ENCODE data around the gene C1GALT1.
A peak's percentile ranks its signal among the peaks of the same experiment; 100 is the strongest.
"Not testable (repeated sequence)": the region's sequence is repeated elsewhere in the genome, so short reads cannot be mapped to it uniquely, and the experiment has no call there.

C1GALT1 gene

DNA sequence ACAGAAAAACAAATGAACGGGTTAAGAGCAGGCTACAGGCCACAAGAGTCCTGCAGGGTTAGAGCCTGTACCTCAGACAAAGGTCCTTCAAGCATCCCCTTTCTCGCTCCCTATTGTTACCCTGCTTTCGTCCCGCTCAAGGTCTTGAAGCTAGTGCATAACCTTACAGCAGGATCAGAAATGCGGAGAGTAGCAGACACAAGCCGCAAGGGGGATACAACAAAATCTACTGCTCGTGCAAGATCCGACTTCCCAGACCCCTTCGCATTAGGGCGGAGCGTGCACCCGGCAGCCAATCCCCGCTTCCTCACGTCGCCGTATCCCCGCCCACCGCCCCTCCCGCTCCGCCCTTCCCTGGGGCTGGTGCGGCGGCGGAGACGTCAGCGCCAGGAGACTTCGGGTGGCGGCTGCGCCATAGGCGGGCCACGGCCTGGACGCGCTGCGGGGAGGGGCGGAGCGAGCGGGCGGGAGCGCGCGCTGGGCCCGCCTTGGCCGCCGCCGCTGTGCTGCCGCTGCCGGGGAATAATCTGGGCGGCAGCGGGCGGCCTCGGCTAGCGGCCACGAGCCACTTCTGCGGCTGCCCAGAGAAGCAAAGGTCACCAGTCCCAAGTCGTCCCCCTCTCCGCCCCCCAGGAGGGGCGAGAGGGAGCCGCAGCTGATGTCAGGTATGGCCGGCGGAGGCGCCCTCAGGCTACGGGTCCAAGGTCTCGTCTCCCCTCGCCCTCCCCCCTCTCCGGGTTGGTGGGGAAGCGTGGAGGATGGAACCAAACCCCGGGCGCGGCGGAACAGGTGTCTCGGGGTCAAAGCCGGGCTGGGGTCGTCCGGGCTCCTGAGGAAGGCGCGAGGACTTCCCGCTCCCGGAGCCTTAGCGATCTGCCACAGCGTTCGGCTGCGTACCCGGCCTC, at the start of gene C1GALT1:
C1GALT1 (plus strand) TSS at position 389 of the 905 bp plus-strand sequence. CDS start 51,776 bp downstream, outside the sequence.
- peak; percentile 96 for DNase-seq (ENCODE audit: low read depth)

DNA sequence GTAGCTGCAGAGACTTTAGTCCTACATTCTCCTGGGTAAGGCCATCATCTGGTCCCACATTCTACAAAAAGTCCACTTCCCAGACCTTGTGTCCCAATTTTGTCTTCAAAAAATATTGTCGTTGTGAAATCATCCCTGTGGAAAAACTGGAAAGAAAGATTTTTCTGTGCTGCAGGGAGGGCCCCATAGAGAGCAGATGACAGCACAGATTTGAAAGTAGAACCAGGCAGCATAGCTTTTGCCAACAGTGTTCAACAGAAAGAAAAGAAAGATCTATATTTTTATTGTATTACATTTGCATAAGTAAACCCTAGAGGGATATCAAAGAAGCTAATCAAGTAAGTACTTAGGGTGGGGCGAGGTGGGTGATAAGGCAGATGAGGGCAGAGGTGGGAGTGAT, 48.3 kb upstream of the C1GALT1 start:
- no peak for DNase-seq (ENCODE audit: low read depth)

- DNase-seq (ENCODE audit: low read depth): no peak
Measured at GRCh38 chr7:7135074-7135473, 47.3 kb upstream of the C1GALT1 start.

- not testable (repeated sequence) for DNase-seq (ENCODE audit: low read depth)
Measured at GRCh38 chr7:7135924-7136323, 46.4 kb upstream of the C1GALT1 start.

DNA sequence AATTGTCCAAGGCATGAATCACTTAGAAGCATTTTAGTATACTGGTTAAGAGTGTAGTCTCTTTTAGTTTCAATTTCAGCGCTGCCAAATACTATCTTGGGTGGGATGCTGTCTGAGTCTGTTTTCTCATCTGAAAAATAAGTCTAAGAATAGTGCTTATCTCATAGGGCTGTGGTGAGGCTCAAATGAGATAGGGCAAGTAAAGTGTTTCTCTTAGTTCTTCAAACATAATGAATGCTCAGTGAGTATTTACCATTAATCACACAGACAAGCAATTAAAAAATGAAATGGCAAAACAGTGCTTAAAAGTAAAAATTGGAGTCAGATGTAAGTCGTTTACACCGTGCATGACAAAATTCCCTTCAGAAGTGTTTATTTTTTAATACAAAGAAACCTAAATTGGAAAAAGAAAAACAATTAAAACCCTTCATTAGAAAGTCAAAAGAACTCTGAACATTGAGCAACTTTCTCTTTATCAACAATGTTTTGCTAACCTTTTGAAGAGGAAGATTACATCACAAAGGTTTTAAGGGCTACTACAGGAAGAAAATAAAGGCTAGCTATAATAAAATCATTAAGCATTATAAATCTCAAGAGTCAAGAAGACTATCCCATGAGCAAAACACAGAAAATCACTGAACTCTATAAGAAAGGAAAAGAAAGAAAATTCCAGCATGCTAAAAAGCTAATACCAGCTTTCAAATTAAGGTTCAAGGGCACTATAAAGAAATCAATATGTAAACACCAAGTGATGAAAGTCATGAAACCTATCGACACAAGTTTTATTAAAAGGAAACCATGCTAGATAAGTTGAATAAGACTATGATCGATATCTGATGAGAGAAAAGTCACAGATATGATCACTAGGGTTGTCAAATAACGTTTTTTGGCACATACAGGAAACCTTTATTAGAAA, 45.6 kb upstream of the C1GALT1 start:
- no peak for DNase-seq (ENCODE audit: low read depth)

DNA sequence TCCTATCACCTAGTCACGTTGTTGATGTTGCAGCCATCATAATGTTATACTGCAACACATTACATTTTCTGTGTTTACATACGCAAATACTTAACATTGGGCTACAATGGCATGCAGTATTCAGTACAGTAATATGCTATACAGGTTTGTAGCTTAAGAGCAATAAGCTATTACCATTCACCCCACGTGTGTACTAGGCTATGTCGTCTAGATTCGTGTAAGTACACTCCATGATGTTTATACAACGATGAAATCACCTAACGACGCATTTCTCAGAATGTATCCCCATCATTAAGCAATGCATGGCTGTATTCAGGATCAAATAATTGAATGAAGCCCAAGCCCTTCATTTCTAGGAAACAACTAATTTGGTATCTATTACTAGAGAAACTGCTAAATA, 43.4 kb upstream of the C1GALT1 start:
- DNase-seq (ENCODE audit: low read depth): no peak

- not testable (repeated sequence) for DNase-seq (ENCODE audit: low read depth)
Measured at GRCh38 chr7:7143404-7143803, 38.9 kb upstream of the C1GALT1 start.

- not testable (repeated sequence) for DNase-seq (ENCODE audit: low read depth)
Measured at GRCh38 chr7:7145151-7145550, 37.2 kb upstream of the C1GALT1 start.

DNA sequence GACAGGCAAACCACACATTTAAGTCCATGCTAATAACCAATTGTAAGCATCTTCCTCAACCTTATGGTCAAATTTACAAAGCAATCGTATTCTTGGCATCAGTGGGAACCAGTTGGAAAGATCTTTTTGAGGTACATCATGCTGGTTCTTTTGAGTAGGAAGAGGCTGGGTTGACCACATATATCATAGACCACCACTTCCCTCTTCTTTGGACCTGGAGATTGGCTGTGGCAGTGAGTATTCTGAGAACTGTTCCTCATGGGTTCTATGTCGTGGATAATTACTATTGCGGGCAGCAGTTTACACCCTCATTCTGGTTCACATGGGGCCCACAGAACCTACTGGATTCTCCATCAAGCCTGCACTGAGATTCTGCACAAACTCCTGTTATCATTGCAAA, 35.5 kb upstream of the C1GALT1 start:
- no peak for DNase-seq (ENCODE audit: low read depth)

- DNase-seq (ENCODE audit: low read depth): no peak
Measured at GRCh38 chr7:7148798-7149481, 33.4 kb upstream of the C1GALT1 start.

- DNase-seq (ENCODE audit: low read depth): no peak
Measured at GRCh38 chr7:7151285-7151684, 31.1 kb upstream of the C1GALT1 start.

DNA sequence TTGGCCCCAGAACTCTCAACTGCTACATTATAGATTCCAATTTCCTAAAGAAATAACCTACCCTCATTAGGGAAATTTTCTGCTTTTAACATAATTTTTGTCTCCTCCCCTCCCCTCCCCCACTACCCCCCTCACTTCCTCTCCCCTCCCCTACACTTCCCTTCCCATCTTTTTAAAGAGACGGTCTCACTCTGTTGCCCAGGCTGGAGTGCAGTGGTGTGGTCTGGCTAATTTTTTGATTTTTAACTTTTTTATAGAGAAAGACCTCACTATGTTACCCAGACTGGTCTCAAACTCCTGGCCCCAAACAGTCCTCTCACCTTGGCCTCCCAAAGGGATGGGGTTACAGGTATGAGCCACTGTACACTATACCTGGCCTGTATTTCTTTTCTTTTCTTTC, 30.5 kb upstream of the C1GALT1 start:
- no peak for DNase-seq (ENCODE audit: low read depth)

GRCh38 chr7:7152315-7152714, 30.0 kb upstream of the C1GALT1 start:
- no peak for DNase-seq (ENCODE audit: low read depth)

DNA sequence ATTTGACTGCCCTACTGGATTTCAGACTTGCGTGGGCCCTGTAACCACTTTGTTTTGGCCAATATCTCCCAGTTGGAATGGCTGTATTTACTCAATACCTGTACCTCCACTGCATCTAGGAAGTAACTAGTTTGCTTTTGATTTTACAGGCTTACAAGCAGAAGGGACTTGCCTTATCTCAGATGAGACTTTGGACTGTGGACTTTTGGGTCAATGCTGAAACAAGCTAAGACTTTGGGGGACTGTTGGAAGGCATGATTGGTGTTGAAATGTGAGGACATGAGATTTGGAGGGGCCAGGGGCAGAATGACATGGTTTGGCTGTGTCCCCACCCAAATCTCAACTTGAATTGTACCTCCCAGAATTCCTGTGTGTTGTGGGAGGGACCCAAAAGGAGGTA, 28.0 kb upstream of the C1GALT1 start:
- not testable (repeated sequence) for DNase-seq (ENCODE audit: low read depth)

- no peak for DNase-seq (ENCODE audit: low read depth)
Measured at GRCh38 chr7:7156663-7157062, 25.7 kb upstream of the C1GALT1 start.

- DNase-seq (ENCODE audit: low read depth): no peak
Measured at GRCh38 chr7:7157177-7157886, 25.0 kb upstream of the C1GALT1 start.

DNA sequence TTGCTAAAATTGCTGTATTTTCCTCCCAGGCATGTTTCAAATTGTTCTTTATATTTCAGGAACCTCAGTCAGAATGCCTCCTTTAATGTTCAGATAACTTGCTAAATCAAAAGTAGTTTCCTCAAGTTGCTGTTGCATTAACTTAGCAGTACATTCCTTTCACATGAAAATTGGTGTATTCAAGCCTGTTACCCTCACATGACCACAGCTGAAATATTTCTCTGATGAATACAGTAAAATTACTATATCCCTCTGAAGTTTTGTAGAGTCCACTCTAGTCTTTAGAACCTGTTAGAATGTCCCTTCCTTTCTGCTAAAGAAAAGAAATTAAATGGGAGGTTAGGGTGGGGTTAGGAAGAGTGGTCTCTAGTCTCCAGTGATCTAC, 24.5 kb upstream of the C1GALT1 start:
- no peak for DNase-seq (ENCODE audit: low read depth)

DNA sequence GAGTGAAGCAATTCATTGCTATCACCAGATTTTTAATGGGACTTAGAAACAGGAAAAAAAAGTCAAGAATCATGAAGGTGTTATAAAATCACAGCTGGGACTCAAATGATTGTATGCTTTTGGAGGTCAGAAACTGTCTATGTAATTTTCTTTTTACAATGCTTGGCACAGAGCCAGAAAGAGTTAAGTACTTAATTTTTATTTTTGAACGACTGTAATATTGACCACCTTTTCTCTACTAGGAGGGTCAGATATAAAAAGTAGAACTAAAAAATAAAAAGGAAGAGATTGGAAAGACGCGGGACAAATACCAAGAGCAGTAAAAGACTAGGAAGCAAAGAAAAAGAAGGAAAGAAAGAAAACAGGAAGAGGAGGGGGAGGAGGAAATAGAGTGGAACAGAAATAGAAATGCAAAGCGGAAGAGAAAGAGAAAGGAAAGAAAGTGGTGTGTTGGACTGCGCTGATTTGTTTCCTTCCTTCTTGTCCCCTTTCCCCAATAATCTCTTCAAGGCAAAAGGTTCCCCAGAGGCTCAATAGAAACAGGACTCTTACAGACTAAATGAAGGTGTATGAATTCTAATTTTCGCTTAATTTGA, 23.2 kb upstream of the C1GALT1 start:
- DNase-seq (ENCODE audit: low read depth): no peak

DNA sequence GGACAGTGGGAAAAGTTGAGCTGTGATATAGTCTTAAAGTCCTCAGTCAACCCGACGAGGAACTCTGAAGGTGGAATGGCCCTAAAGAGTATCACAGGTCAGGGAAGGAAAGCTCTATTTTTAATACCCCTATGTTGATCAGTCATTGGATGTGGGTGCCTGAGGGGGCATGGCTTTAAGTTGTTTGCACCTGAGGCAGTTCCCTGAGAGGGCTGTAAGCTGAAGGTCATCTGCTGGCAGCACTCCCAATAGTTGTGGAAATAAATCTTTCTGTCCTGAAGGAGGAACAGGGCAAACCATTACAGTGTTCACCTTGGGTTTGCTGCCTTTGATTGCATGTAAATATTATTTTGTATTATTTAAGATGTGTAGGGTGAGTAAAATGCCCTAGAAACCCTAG, 17.8 kb upstream of the C1GALT1 start:
- DNase-seq (ENCODE audit: low read depth): no peak

DNA sequence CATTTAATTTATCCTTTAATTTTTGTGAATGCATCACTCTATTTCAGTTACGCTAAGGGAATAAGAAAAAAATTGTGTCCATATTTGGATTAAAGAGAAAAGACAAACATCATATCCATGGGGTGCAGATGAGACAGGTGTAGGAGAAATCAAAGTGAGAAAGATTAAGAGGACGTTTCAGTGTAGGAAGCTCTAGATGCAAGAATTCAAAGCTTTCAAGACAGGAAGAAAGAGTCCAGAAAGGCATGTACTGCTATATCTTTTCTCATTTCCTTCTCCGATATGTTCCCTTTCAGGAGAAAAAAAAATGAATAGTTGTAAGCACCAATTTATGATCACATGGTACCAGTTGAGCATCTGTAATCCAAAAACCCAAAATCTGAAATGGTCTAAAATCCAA, 17.0 kb upstream of the C1GALT1 start:
- no peak for DNase-seq (ENCODE audit: low read depth)

DNA sequence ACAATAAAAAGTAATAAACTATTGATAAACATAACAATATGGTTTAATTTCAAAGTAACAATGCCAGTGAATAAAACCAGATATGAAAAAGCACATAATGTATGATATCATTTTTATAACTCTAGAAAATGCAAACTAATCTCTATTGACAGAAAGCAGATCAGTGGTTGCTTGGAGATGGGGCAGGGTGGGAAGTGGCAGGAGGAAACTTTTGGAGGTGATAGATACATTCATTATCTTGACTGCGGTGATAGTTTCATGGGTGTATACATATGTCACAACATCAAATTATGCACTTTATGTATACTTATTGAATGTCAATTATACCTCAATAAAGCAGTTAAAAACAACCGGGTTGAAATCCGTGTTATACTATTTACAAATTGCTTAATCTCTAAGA, 16.0 kb upstream of the C1GALT1 start:
- DNase-seq (ENCODE audit: low read depth): no peak

All from stimulated activated CD8-positive, alpha-beta memory T cell treated with anti-CD3 and anti-CD28 coated beads, Interleukin-15, amount 100 ng/mL, for 24 hours (primary cell).